Measurements from ENCODE around the gene PLEKHO2. TPM values are rescaled to one million over a fixed set of nuclear protein-coding genes. Genes with fewer than 3 reads are reported as not detected.

PLEKHO2 gene
- total and polyA plus RNA-seq, 10 donors = 33.9 to 249 (median 141) TPM

GRCh38 chr15:64901914-64902313, 60.2 kb downstream of the PLEKHO2 start:
- DNase-seq = no peak
- TF ChIP-seq CTCF (IDR thresholded peaks at IDR 0.05 in 8 of 11, conservative IDR thresholded peaks at IDR 0.05 in 3 of 11) = no peak
- TF ChIP-seq POLR2AphosphoS5 (IDR thresholded peaks at IDR 0.05) = no peak
- no peak for TF ChIP-seq POLR2A (IDR thresholded peaks at IDR 0.05)
- WGBS, 5 donors = 76 to 83% (median 79%) methylated on average over 2 of the region's 2 CpGs
- no peaks in the 10 kb centered on the region for H3K27me3 ChIP-seq (replicated peaks in 1 of 7)
- H3K36me3 ChIP-seq = no peaks in the 10 kb centered on the region
- peak overlapping the region in 6 of 8 donors; percentile 20 to 99 (median 45) for H3K27ac ChIP-seq
- H3K4me1 ChIP-seq = peaks cover 24 to 76% (median 65%) of the 10 kb centered on the region in 6 donors
- peaks cover 5 to 13% (median 11%) of the 10 kb centered on the region in 8 donors for H3K9me3 ChIP-seq
- H3K4me3 ChIP-seq = no peak overlapping the region
- intact Hi-C loops (cut with DNase I; ENCODE audit: low total_unique reads) = loop anchor here (10.0 kb wide), 1 partner anchor 167 kb away; no protein-coding TSS in a partner anchor

GRCh38 chr15:64902863-64903262, 61.1 kb downstream of the PLEKHO2 start:
- H3K9me3 ChIP-seq = peaks cover 5 to 13% (median 11%) of the 10 kb centered on the region in 8 donors
- no peak for TF ChIP-seq POLR2A (IDR thresholded peaks at IDR 0.05)
- no peak for TF ChIP-seq CTCF (IDR thresholded peaks at IDR 0.05 in 8 of 11, conservative IDR thresholded peaks at IDR 0.05 in 3 of 11)
- no peak for TF ChIP-seq POLR2AphosphoS5 (IDR thresholded peaks at IDR 0.05)
- no peaks in the 10 kb centered on the region for H3K36me3 ChIP-seq
- H3K27ac ChIP-seq = peak overlapping the region in 6 of 8 donors; percentile 14 to 99 (median 45)
- H3K4me1 ChIP-seq = peaks cover 15 to 67% (median 55%) of the 10 kb centered on the region in 6 donors
- H3K4me3 ChIP-seq = no peak overlapping the region
- intact Hi-C loops (cut with DNase I; ENCODE audit: low total_unique reads) = loop anchor here (10.0 kb wide), 1 partner anchor 168 kb away; no protein-coding TSS in a partner anchor
- H3K27me3 ChIP-seq (replicated peaks in 1 of 7) = no peaks in the 10 kb centered on the region
- DNase-seq = no peak
- 83 to 97% (median 91%) methylated on average over 4 of the region's 4 CpGs for WGBS, 5 donors

- Histone ChIP-seq H3K9me3 (peaks cover 5 to 13% (median 11%) of the 10 kb centered on the region in 8 donors), H3K4me1 (peaks cover 12 to 61% (median 50%) of the 10 kb centered on the region in 6 donors), H3K27me3 (replicated peaks in 1 of 7) (no peaks in the 10 kb centered on the region), H3K36me3 (no peaks in the 10 kb centered on the region), H3K4me3 (no peak overlapping the region), H3K27ac (peak overlapping the region in 5 of 8 donors; percentile 39 to 99 (median 49))
- intact Hi-C loops (cut with DNase I; ENCODE audit: low total_unique reads) = loop anchor here (10.0 kb wide), 1 partner anchor 169 kb away; no protein-coding TSS in a partner anchor
- 86 to 96% (median 91%) methylated on average over 4 of the region's 4 CpGs for WGBS, 5 donors
- no peak for DNase-seq
- TF ChIP-seq POLR2A (IDR thresholded peaks at IDR 0.05) (no peak), POLR2AphosphoS5 (IDR thresholded peaks at IDR 0.05) (no peak), CTCF (IDR thresholded peaks at IDR 0.05 in 8 of 11, conservative IDR thresholded peaks at IDR 0.05 in 3 of 11) (no peak)
Observed at GRCh38 chr15:64903326-64903950, 61.7 kb downstream of the PLEKHO2 start.

GRCh38 chr15:64904189-64904588, 62.5 kb downstream of the PLEKHO2 start:
- Histone ChIP-seq H3K4me1 (peaks cover 12 to 53% (median 42%) of the 10 kb centered on the region in 6 donors), H3K27ac (peak overlapping the region in 7 of 8 donors; percentile 27 to 99 (median 39)), H3K36me3 (no peaks in the 10 kb centered on the region), H3K27me3 (replicated peaks in 1 of 7) (peaks cover 0 to under 1% (median 0%) of the 10 kb centered on the region in 7 donors), H3K4me3 (no peak overlapping the region), H3K9me3 (peaks cover 5 to 13% (median 11%) of the 10 kb centered on the region in 8 donors)
- no peak for DNase-seq
- TF ChIP-seq CTCF (IDR thresholded peaks at IDR 0.05 in 8 of 11, conservative IDR thresholded peaks at IDR 0.05 in 3 of 11) = peak in 1 of 11 experiments; percentile 2
- TF ChIP-seq POLR2A (IDR thresholded peaks at IDR 0.05) = no peak
- TF ChIP-seq POLR2AphosphoS5 (IDR thresholded peaks at IDR 0.05) = peak in 1 of 3 donors; percentile 21
- intact Hi-C loops (cut with DNase I; ENCODE audit: low total_unique reads) = loop anchor here (10.0 kb wide), 1 partner anchor 169 kb away; no protein-coding TSS in a partner anchor
- WGBS, 5 donors = 77 to 84% (median 81%) methylated on average over 4 of the region's 4 CpGs
